Stimulated activated naive CD8-positive, alpha-beta T cell treated with anti-CD3 and anti-CD28 coated beads, Interleukin-15, Interleukin-2, amounts not matched to agents 100 ng/mL and 50 ng/mL, for 24 hours (primary cell): Measurements from ENCODE around the gene AP2A2.

Experiments
- H3K27ac Mint-ChIP-seq: one replicate; pipeline ENCODE4 v1.8.0; 2021; ENCODE audit warnings: mild to moderate bottlenecking, mixed read lengths
- H3K27me3 Mint-ChIP-seq: one replicate; pipeline ENCODE4 v1.8.0; 2021; ENCODE audit warnings: mixed read lengths
- H3K36me3 Mint-ChIP-seq: one replicate; pipeline ENCODE4 v1.8.0; 2021; ENCODE audit warnings: low read depth, mixed read lengths
- H3K4me1 Mint-ChIP-seq: one replicate; pipeline ENCODE4 v1.8.0; 2021; ENCODE audit warnings: low read depth, mixed read lengths
- H3K4me3 Mint-ChIP-seq: one replicate; pipeline ENCODE4 v1.8.0; 2021; ENCODE audit warnings: mild to moderate bottlenecking, mixed read lengths
- H3K9me3 Mint-ChIP-seq: one replicate; pipeline ENCODE4 v1.8.0; 2021; ENCODE audit warnings: mixed read lengths

The AP2A2 gene

GRCh38 chr11:926341-926916, 759 bp downstream of the AP2A2 start:
- Mint-ChIP-seq H3K4me1 (peaks cover 37% of the 10 kb centered on the region), H3K27ac (peak overlapping the region; percentile 79), H3K9me3 (no peaks in the 10 kb centered on the region), H3K36me3 (peaks cover 11% of the 10 kb centered on the region), H3K4me3 (peak overlapping the region; percentile 84), H3K27me3 (no peaks in the 10 kb centered on the region)

GRCh38 chr11:927871-928270, 2.2 kb downstream of the AP2A2 start:
- H3K27ac Mint-ChIP-seq, result no peak overlapping the region
- H3K4me1 Mint-ChIP-seq, result peaks cover 49% of the 10 kb centered on the region
- peaks cover 11% of the 10 kb centered on the region for H3K36me3 Mint-ChIP-seq
- no peaks in the 10 kb centered on the region for H3K27me3 Mint-ChIP-seq
- H3K9me3 Mint-ChIP-seq, result no peaks in the 10 kb centered on the region
- H3K4me3 Mint-ChIP-seq, result peak overlapping the region; percentile 39

GRCh38 chr11:928786-929185, 3.1 kb downstream of the AP2A2 start:
- Mint-ChIP-seq H3K9me3 (no peaks in the 10 kb centered on the region), H3K4me3 (no peak overlapping the region), H3K27me3 (no peaks in the 10 kb centered on the region), H3K27ac (no peak overlapping the region), H3K36me3 (peaks cover 11% of the 10 kb centered on the region), H3K4me1 (peaks cover 58% of the 10 kb centered on the region)

- Mint-ChIP-seq H3K36me3 (peaks cover 11% of the 10 kb centered on the region), H3K9me3 (no peaks in the 10 kb centered on the region), H3K27me3 (no peaks in the 10 kb centered on the region), H3K4me1 (peaks cover 59% of the 10 kb centered on the region), H3K4me3 (no peak overlapping the region), H3K27ac (no peak overlapping the region)
Observed at GRCh38 chr11:929405-929804, 3.7 kb downstream of the AP2A2 start.

- H3K4me3 Mint-ChIP-seq, result no peak overlapping the region
- no peaks in the 10 kb centered on the region for H3K27me3 Mint-ChIP-seq
- no peaks in the 10 kb centered on the region for H3K9me3 Mint-ChIP-seq
- peaks cover 58% of the 10 kb centered on the region for H3K4me1 Mint-ChIP-seq
- H3K36me3 Mint-ChIP-seq, result peaks cover 11% of the 10 kb centered on the region
- H3K27ac Mint-ChIP-seq, result peak overlapping the region; percentile 34
Observed at GRCh38 chr11:931385-931784, 5.7 kb downstream of the AP2A2 start.

- H3K27me3 Mint-ChIP-seq, result no peaks in the 10 kb centered on the region
- no peak overlapping the region for H3K27ac Mint-ChIP-seq
- peaks cover 6% of the 10 kb centered on the region for H3K36me3 Mint-ChIP-seq
- no peaks in the 10 kb centered on the region for H3K9me3 Mint-ChIP-seq
- no peak overlapping the region for H3K4me3 Mint-ChIP-seq
- H3K4me1 Mint-ChIP-seq, result peaks cover 57% of the 10 kb centered on the region
Observed at GRCh38 chr11:932435-932834, 6.8 kb downstream of the AP2A2 start.

- Mint-ChIP-seq H3K9me3 (no peaks in the 10 kb centered on the region), H3K36me3 (peaks cover 5% of the 10 kb centered on the region), H3K27ac (no peak overlapping the region), H3K4me3 (no peak overlapping the region), H3K27me3 (no peaks in the 10 kb centered on the region), H3K4me1 (peaks cover 57% of the 10 kb centered on the region)
Observed at GRCh38 chr11:933142-933851, 7.6 kb downstream of the AP2A2 start.

- no peak overlapping the region for H3K27ac Mint-ChIP-seq
- no peak overlapping the region for H3K4me3 Mint-ChIP-seq
- H3K4me1 Mint-ChIP-seq, result peaks cover 55% of the 10 kb centered on the region
Observed at GRCh38 chr11:933936-934335, 8.3 kb downstream of the AP2A2 start.

GRCh38 chr11:934527-934926, 8.9 kb downstream of the AP2A2 start:
- Mint-ChIP-seq H3K27me3 (no peaks in the 10 kb centered on the region), H3K4me3 (no peak overlapping the region), H3K36me3 (peaks cover 5% of the 10 kb centered on the region), H3K27ac (no peak overlapping the region), H3K9me3 (no peaks in the 10 kb centered on the region), H3K4me1 (peaks cover 60% of the 10 kb centered on the region)

More at GRCh38 chr11:933936-934335, 8.3 kb downstream of the AP2A2 start:
- no peaks in the 10 kb centered on the region for H3K27me3 Mint-ChIP-seq
- H3K9me3 Mint-ChIP-seq, result no peaks in the 10 kb centered on the region
- H3K36me3 Mint-ChIP-seq, result peaks cover 5% of the 10 kb centered on the region

- H3K9me3 Mint-ChIP-seq, result no peaks in the 10 kb centered on the region
- H3K4me1 Mint-ChIP-seq, result peaks cover 69% of the 10 kb centered on the region
- no peak overlapping the region for H3K4me3 Mint-ChIP-seq
- no peak overlapping the region for H3K27ac Mint-ChIP-seq
- H3K27me3 Mint-ChIP-seq, result no peaks in the 10 kb centered on the region
- peaks cover 2% of the 10 kb centered on the region for H3K36me3 Mint-ChIP-seq
Observed at GRCh38 chr11:936199-936598, 10.5 kb downstream of the AP2A2 start.

- Mint-ChIP-seq H3K27ac (no peak overlapping the region), H3K4me3 (no peak overlapping the region), H3K9me3 (no peaks in the 10 kb centered on the region), H3K27me3 (no peaks in the 10 kb centered on the region), H3K4me1 (peaks cover 62% of the 10 kb centered on the region), H3K36me3 (peaks cover 6% of the 10 kb centered on the region)
Observed at GRCh38 chr11:937841-938261, 12.2 kb downstream of the AP2A2 start.

- Mint-ChIP-seq H3K4me3 (peak overlapping the region; percentile 8), H3K27ac (peak overlapping the region; percentile 2), H3K36me3 (peaks cover 20% of the 10 kb centered on the region), H3K27me3 (no peaks in the 10 kb centered on the region), H3K4me1 (peaks cover 51% of the 10 kb centered on the region), H3K9me3 (no peaks in the 10 kb centered on the region)
Observed at GRCh38 chr11:940496-941135, 14.9 kb downstream of the AP2A2 start.

GRCh38 chr11:942823-943222, 17.2 kb downstream of the AP2A2 start:
- Mint-ChIP-seq H3K9me3 (peaks cover 1% of the 10 kb centered on the region), H3K36me3 (peaks cover 29% of the 10 kb centered on the region), H3K27me3 (no peaks in the 10 kb centered on the region), H3K4me1 (peaks cover 37% of the 10 kb centered on the region), H3K27ac (no peak overlapping the region), H3K4me3 (no peak overlapping the region)

- no peak overlapping the region for H3K4me3 Mint-ChIP-seq
- H3K9me3 Mint-ChIP-seq, result peaks cover 4% of the 10 kb centered on the region
- H3K27me3 Mint-ChIP-seq, result no peaks in the 10 kb centered on the region
- H3K4me1 Mint-ChIP-seq, result peaks cover 19% of the 10 kb centered on the region
- H3K36me3 Mint-ChIP-seq, result peaks cover 47% of the 10 kb centered on the region
- no peak overlapping the region for H3K27ac Mint-ChIP-seq
Observed at GRCh38 chr11:944711-945470, 19.2 kb downstream of the AP2A2 start.

GRCh38 chr11:945986-946385, 20.3 kb downstream of the AP2A2 start:
- Mint-ChIP-seq H3K27me3 (no peaks in the 10 kb centered on the region), H3K36me3 (peaks cover 54% of the 10 kb centered on the region), H3K4me3 (no peak overlapping the region), H3K9me3 (peaks cover 4% of the 10 kb centered on the region), H3K27ac (no peak overlapping the region), H3K4me1 (peaks cover 9% of the 10 kb centered on the region)
